Lung microvascular endothelial cell (primary cell): ENCODE data around the gene MROH8. TPM values are rescaled to one million over a fixed set of nuclear protein-coding genes. Genes with fewer than 3 reads are reported as not detected.
"Not testable (repeated sequence)": the region's sequence is repeated elsewhere in the genome, so short reads cannot be mapped to it uniquely, and the experiment has no call there.

Source experiments
- DNase-seq, 2 donors: peaks; one replicate each; pipeline versions ENCODE4 v3.0.0 to v3.0.0-alpha.2; 2010; ENCODE audit warnings: low read depth in 2 of 2
- total RNA-seq: library from RNA; depleted of rRNA; stranded (reverse); fragments of >200 nt; gene quantifications from 2 replicates; pipeline ENCODE4 v1.2.1, GENCODE V29; 2014

MROH8 gene
- total RNA-seq, 1 donor from 2014 or later, result 0.79 TPM

GRCh38 chr20:37095108-37095598 is 84.2 kb downstream of the MROH8 start:
- DNase-seq, result peak; percentile 8 to 16

- no peak for DNase-seq
Measured at GRCh38 chr20:37090407-37090806, 88.9 kb downstream of the MROH8 start.

- peak; percentile 14 to 36 for DNase-seq
Measured at GRCh38 chr20:37081717-37082289, 97.5 kb downstream of the MROH8 start.

GRCh38 chr20:37077009-37077408 is 102.3 kb downstream of the MROH8 start:
- DNase-seq, result no peak

GRCh38 chr20:37075932-37076685 is 103.2 kb downstream of the MROH8 start:
- peak; percentile 21 to 24 for DNase-seq

- DNase-seq, result no peak
Measured at GRCh38 chr20:37072293-37073196, 106.8 kb downstream of the MROH8 start.

- DNase-seq, result peak; percentile 24 to 74
Measured at GRCh38 chr20:37071481-37071911, 107.9 kb downstream of the MROH8 start.

GRCh38 chr20:37069563-37069962 is 109.8 kb downstream of the MROH8 start:
- not testable (repeated sequence) for DNase-seq

- no peak for DNase-seq
Measured at GRCh38 chr20:37066168-37066567, 113.2 kb downstream of the MROH8 start.

GRCh38 chr20:37055276-37055675 is 124.1 kb downstream of the MROH8 start:
- no peak for DNase-seq

- no peak for DNase-seq
Measured at GRCh38 chr20:37053230-37053950, 126.0 kb downstream of the MROH8 start.

Other genes with a start within 250 kb of the MROH8 start
- 8.9 and 17.2 TPM in 2 replicates for gene SAMHD1, start 227.8 kb downstream of the MROH8 start, total RNA-seq
- gene RBL1, start 83.6 kb downstream of the MROH8 start, total RNA-seq, result 2.6 and 3.9 TPM in 2 replicates
- gene RPN2, start 218 bp downstream of the MROH8 start, total RNA-seq, result 236 and 252 TPM in 2 replicates
- gene GHRH, start 82.3 kb upstream of the MROH8 start, total RNA-seq, result not detected in 2 replicates
- gene MANBAL, start 110.1 kb upstream of the MROH8 start, total RNA-seq, result 10.1 and 10.5 TPM in 2 replicates
- gene SRC, start 166.6 kb upstream of the MROH8 start, total RNA-seq, result 1.4 and 4.1 TPM in 2 replicates